Gastrocnemius medialis (tissue), 4 donors: ENCODE measurements around the gene DLEC1.

Source experiments
- POLR2A ChIP-seq, 2 donors: fragments of 450-650 bp; IDR thresholded peaks; one replicate each; pipeline ENCODE4 v1.6.1; 2017; ENCODE audit warnings: antibody characterized with exemption in 2 of 2, mild to moderate bottlenecking in 2 of 2, moderate library complexity in 2 of 2
- TF ChIP-seq, protein P1 (sequence below), 5 experiments: fragments of 450-650 bp in 3 of 5; fragments of 200-600 bp in 2 of 5; sonication (generic) in 2 of 5; IDR thresholded peaks in 4 of 5; conservative IDR thresholded peaks in 1 of 5; 1 replicate in 4 of 5; 2 replicates in 1 of 5; pipeline ENCODE4 v1.5.1; 2016 to 2019; ENCODE audit warnings: antibody characterized with exemption in 5 of 5, mild to moderate bottlenecking in 3 of 5, moderate library complexity in 3 of 5

DNA sequence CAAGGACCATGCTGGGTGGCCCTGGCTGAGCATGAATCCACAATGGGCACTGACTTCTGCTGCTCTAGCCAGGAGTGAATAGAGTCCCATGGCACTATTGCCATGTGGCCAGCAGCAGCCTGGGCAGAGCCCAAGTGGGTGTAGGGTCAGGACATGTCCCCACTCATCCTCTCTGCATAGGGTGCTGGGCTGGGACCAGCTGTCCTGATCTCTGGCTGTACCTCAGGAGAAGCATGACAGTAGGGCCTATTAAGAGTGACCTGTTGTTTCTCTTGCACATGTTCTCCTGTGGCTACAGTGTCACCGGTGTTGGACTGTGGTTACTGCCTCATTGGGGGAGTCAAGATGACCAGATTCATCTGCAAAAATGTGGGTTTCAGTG is 46.9 kb downstream of the DLEC1 start:
- TF ChIP-seq, protein P1, sequence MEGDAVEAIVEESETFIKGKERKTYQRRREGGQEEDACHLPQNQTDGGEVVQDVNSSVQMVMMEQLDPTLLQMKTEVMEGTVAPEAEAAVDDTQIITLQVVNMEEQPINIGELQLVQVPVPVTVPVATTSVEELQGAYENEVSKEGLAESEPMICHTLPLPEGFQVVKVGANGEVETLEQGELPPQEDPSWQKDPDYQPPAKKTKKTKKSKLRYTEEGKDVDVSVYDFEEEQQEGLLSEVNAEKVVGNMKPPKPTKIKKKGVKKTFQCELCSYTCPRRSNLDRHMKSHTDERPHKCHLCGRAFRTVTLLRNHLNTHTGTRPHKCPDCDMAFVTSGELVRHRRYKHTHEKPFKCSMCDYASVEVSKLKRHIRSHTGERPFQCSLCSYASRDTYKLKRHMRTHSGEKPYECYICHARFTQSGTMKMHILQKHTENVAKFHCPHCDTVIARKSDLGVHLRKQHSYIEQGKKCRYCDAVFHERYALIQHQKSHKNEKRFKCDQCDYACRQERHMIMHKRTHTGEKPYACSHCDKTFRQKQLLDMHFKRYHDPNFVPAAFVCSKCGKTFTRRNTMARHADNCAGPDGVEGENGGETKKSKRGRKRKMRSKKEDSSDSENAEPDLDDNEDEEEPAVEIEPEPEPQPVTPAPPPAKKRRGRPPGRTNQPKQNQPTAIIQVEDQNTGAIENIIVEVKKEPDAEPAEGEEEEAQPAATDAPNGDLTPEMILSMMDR (IDR thresholded peaks at IDR 0.05 in 4 of 5, conservative IDR thresholded peaks at IDR 0.05 in 1 of 5) = no peak
- no peak for TF ChIP-seq POLR2A (IDR thresholded peaks at IDR 0.05)
